HS-27A (cell line): Measurements from ENCODE around the gene MTMR1.

Experiments used
- DNase-seq: peaks from one replicate; pipeline ENCODE4 v3.0.0-alpha.2; 2012; ENCODE audit warnings: low read depth, missing footprints

Gene MTMR1

GRCh38 chrX:150696866-150697265, 3.7 kb downstream of the MTMR1 start:
- DNase-seq: no peak

GRCh38 chrX:150697641-150698040, 4.4 kb downstream of the MTMR1 start:
- DNase-seq: no peak

GRCh38 chrX:150698981-150699380, 5.8 kb downstream of the MTMR1 start:
- no peak for DNase-seq

- DNase-seq: no peak
Measured at GRCh38 chrX:150700107-150700506, 6.9 kb downstream of the MTMR1 start.

- no peak for DNase-seq
Measured at GRCh38 chrX:150701377-150701776, 8.2 kb downstream of the MTMR1 start.

GRCh38 chrX:150702966-150703694, 9.9 kb downstream of the MTMR1 start:
- no peak for DNase-seq

GRCh38 chrX:150703695-150703974, 10.4 kb downstream of the MTMR1 start:
- DNase-seq: no peak

- DNase-seq: no peak
Measured at GRCh38 chrX:150704030-150704613, 10.9 kb downstream of the MTMR1 start.

- DNase-seq: no peak
Measured at GRCh38 chrX:150712619-150713018, 19.4 kb downstream of the MTMR1 start.

- DNase-seq: no peak
Measured at GRCh38 chrX:150715184-150715583, 22.0 kb downstream of the MTMR1 start.

- no peak for DNase-seq
Measured at GRCh38 chrX:150719621-150720020, 26.4 kb downstream of the MTMR1 start.

GRCh38 chrX:150729956-150730355, 36.8 kb downstream of the MTMR1 start:
- DNase-seq: no peak

GRCh38 chrX:150730719-150731118, 37.5 kb downstream of the MTMR1 start:
- DNase-seq: no peak

- DNase-seq: no peak
Measured at GRCh38 chrX:150731795-150732194, 38.6 kb downstream of the MTMR1 start.

GRCh38 chrX:150736475-150736874, 43.3 kb downstream of the MTMR1 start:
- DNase-seq: no peak

GRCh38 chrX:150752124-150752523, 58.9 kb downstream of the MTMR1 start:
- no peak for DNase-seq

- no peak for DNase-seq
Measured at GRCh38 chrX:150753357-150753756, 60.2 kb downstream of the MTMR1 start.

GRCh38 chrX:150753968-150754367, 60.8 kb downstream of the MTMR1 start:
- DNase-seq: no peak

GRCh38 chrX:150757371-150757770, 64.2 kb downstream of the MTMR1 start:
- DNase-seq: no peak

- DNase-seq: no peak
Measured at GRCh38 chrX:150759568-150760416, 66.6 kb downstream of the MTMR1 start.

GRCh38 chrX:150761176-150761818, 68.1 kb downstream of the MTMR1 start:
- DNase-seq: no peak

GRCh38 chrX:150761819-150762216, 68.6 kb downstream of the MTMR1 start:
- no peak for DNase-seq
